HepG2 (cell line): ENCODE measurements around the gene DPYSL3. TPM values are rescaled to one million over a fixed set of nuclear protein-coding genes. Genes with fewer than 3 reads are reported as not detected.

Experiments used
- ATAC-seq: fragments of 200-7000 bp; cut with Tn5 transposase; 3 replicates; pipeline ENCODE4 v1.9.1; 2020; ENCODE audit warnings: mild to moderate bottlenecking, moderate library complexity
- BruUV-seq: library from RNA; stranded (reverse); fragments of 400-500 nt; replicated peaks from 2 replicates; lab custom pipeline; 2021; lab: Mats Ljungman, UMichigan
- CTCF ChIA-PET: fragments of 300-600 bp; formaldehyde crosslinking; extraction: SDS; loops from one replicate; lab custom pipeline; 2021; ENCODE audit warnings: low total read pairs, inconsistent platforms, low intra/inter-chr PET ratio; lab: Yijun Ruan, JAX
- POLR2A ChIA-PET: fragments of 350-600 bp; sonication (Branson Sonifier 250); formaldehyde crosslinking; loops from one replicate; lab custom pipeline; 2020; ENCODE audit warnings: antibody characterized with exemption, inconsistent platforms; lab: Yijun Ruan, JAX
- DNase-seq: peaks from one replicate; pipeline ENCODE4 v3.0.0-alpha.2; 2015; ENCODE audit warnings: low spot score
- FAIRE-seq: peaks from 3 replicates; lab custom pipeline; 2011; peaks lifted over from hg19 to GRCh38; lab: Jason Lieb, UNC
- H2AFZ ChIP-seq: one replicate; pipeline ENCODE4 v1.6.1; 2011; ENCODE audit warnings: low read length, inconsistent platforms
- H3K27ac ChIP-seq: fragments of 300-600 bp; 3 replicates; pipeline ENCODE4 v1.8.0; 2011; ENCODE audit warnings: mixed run types, mild to moderate bottlenecking, mixed read lengths, low read length, inconsistent platforms; ENCODE audit not compliant: insufficient read depth; ENCODE audit errors: extremely low read length
- H3K27me3 ChIP-seq, 2 experiments: fragments of 200-600 bp in 1 of 2; 2 replicates in 1 of 2; 3 replicates in 1 of 2; pipeline versions ENCODE4 v1.6.0 to v1.8.0; 2011; ENCODE audit warnings: low read length in 2 of 2, mild to moderate bottlenecking in 2 of 2, moderate library complexity in 2 of 2, inconsistent platforms in 1 of 2; ENCODE audit not compliant: insufficient read depth in 2 of 2, control insufficient read depth in 1 of 2
- H3K36me3 ChIP-seq, 2 experiments: fragments of 200-600 bp in 1 of 2; replicated peaks in 1 of 2; 2 replicates in 1 of 2; 3 replicates in 1 of 2; pipeline versions ENCODE4 v1.5.1 to v1.8.0; 2011; ENCODE audit warnings: low read length in 2 of 2, inconsistent platforms in 1 of 2; ENCODE audit not compliant: insufficient read depth in 2 of 2, control insufficient read depth in 1 of 2
- H3K4me1 ChIP-seq: 2 replicates; pipeline ENCODE4 v1.5.1; 2012; ENCODE audit warnings: low read length, inconsistent platforms; ENCODE audit not compliant: insufficient read depth
- H3K4me2 ChIP-seq: 2 replicates; pipeline ENCODE4 v1.6.0; 2011; ENCODE audit warnings: low read depth, low read length, inconsistent platforms
- H3K4me3 ChIP-seq, 3 experiments: fragments of 200-600 bp in 1 of 3; sonication (generic), shearing (Covaris generic) in 1 of 3; replicated peaks in 1 of 3; 2 replicates each; pipeline ENCODE4 v1.5.1; 2011 to 2016; ENCODE audit warnings: low read length in 3 of 3, inconsistent platforms in 2 of 3, low read depth in 2 of 3, mild to moderate bottlenecking in 2 of 3, control low read depth in 1 of 3, mixed read lengths in 1 of 3; ENCODE audit not compliant: insufficient read depth in 1 of 3
- H3K79me2 ChIP-seq: one replicate; pipeline ENCODE4 v1.6.1; 2011; ENCODE audit warnings: low read length, inconsistent platforms; ENCODE audit not compliant: insufficient read depth
- H3K9ac ChIP-seq: 2 replicates; pipeline ENCODE4 v1.6.0; 2011; ENCODE audit warnings: mild to moderate bottlenecking, low read depth, low read length, inconsistent platforms; ENCODE audit not compliant: insufficient read depth
- H3K9me3 ChIP-seq: 2 replicates; pipeline ENCODE4 v1.5.1; 2012; ENCODE audit warnings: mild to moderate bottlenecking, low read length
- H4K20me1 ChIP-seq: 2 replicates; pipeline ENCODE4 v1.6.0; 2011; ENCODE audit warnings: inconsistent platforms, mild to moderate bottlenecking, low read length, moderate library complexity; ENCODE audit not compliant: insufficient read depth
- EED ChIP-seq: sonication (generic); formaldehyde crosslinking; IDR thresholded peaks from 2 replicates; pipeline ENCODE4 v1.5.0; 2020; ENCODE audit warnings: mild to moderate bottlenecking, missing genetic modification reagents
- GLI4 ChIP-seq: sonication (generic); formaldehyde crosslinking; IDR thresholded peaks from 2 replicates; pipeline ENCODE4 v1.5.1; 2020; ENCODE audit warnings: missing genetic modification reagents, mild to moderate bottlenecking, moderate library complexity, borderline replicate concordance
- JUNB ChIP-seq: sonication (generic); formaldehyde crosslinking; IDR thresholded peaks from 2 replicates; pipeline ENCODE4 v1.8.0; 2022; ENCODE audit warnings: missing genetic modification reagents, mild to moderate bottlenecking, borderline replicate concordance
- NFE2 ChIP-seq: sonication (generic); formaldehyde crosslinking; IDR thresholded peaks from 2 replicates; pipeline ENCODE4 v1.4.0; 2020; ENCODE audit warnings: missing genetic modification reagents
- NFYB ChIP-seq: sonication (generic); formaldehyde crosslinking; IDR thresholded peaks from 2 replicates; pipeline ENCODE4 v1.4.0; 2020; ENCODE audit warnings: missing genetic modification reagents
- REPIN1 ChIP-seq: sonication (generic); formaldehyde crosslinking; IDR thresholded peaks from 2 replicates; pipeline ENCODE4 v1.8.0; 2022; ENCODE audit warnings: missing genetic modification reagents, low read depth, mild to moderate bottlenecking, borderline replicate concordance
- THAP7 ChIP-seq: sonication (generic); formaldehyde crosslinking; IDR thresholded peaks from 2 replicates; pipeline ENCODE4 v1.8.1; 2023; ENCODE audit warnings: mild to moderate bottlenecking, missing genetic modification reagents
- ZNF224 ChIP-seq: sonication (generic); formaldehyde crosslinking; IDR thresholded peaks from 2 replicates; pipeline ENCODE4 v1.5.0; 2020; ENCODE audit warnings: mild to moderate bottlenecking, missing genetic modification reagents
- ZNF512 ChIP-seq: sonication (generic); formaldehyde crosslinking; IDR thresholded peaks from 2 replicates; pipeline ENCODE4 v1.4.0; 2020; ENCODE audit warnings: mild to moderate bottlenecking, missing genetic modification reagents
- ZNF562 ChIP-seq: sonication (generic); formaldehyde crosslinking; IDR thresholded peaks from 2 replicates; pipeline ENCODE4 v1.8.0; 2022; ENCODE audit warnings: missing genetic modification reagents, borderline replicate concordance
- WGBS: methylation state at CpG from one replicate; pipeline ENCODE4 v1.1.6; 2017; ENCODE audit warnings: low lambda C conversion rate; 5-methylcytosine and 5-hydroxymethylcytosine counted together
- in situ Hi-C: cut with HindIII; loops from 2 replicates; pipeline ENCODE4 v1.10.0; 2017; ENCODE audit warnings: low pct_unique_long_range_greater_than_20kb; ENCODE audit not compliant: extremely low pct_ligation_motif_present
- intact Hi-C: fragments of 100-400 bp; cut with micrococcal nuclease; formaldehyde crosslinking; loops from one replicate; pipeline ENCODE4 v1.10.0; 2022; ENCODE audit not compliant: unreplicated experiment
- polyA plus RNA-seq, 8 experiments: library from polyadenylated mRNA; depleted of rRNA in 3 of 8; stranded (reverse) in 7 of 8; unstranded in 1 of 8; fragments of >200 nt; fragmentation: Illumina TruSeq in 4 of 8; extraction: Trizol in 4 of 8; gene quantifications; 2 replicates each; pipeline versions ENCODE4 v1.2.1 to v1.2.3, GENCODE V29; 2011 to 2016; ENCODE audit warnings: low read depth in 4 of 8, missing spikeins in 1 of 8, mixed read lengths in 1 of 8; ENCODE audit not compliant: insufficient read depth in 1 of 8
- total RNA-seq, 5 experiments: library from RNA; depleted of rRNA; stranded (reverse); fragments of >200 nt; fragmentation: Illumina TruSeq; extraction: Trizol; gene quantifications; 2 replicates each; pipeline ENCODE4 v1.2.3, GENCODE V29; 2016; ENCODE audit warnings: low read depth in 1 of 5
- TF ChIP-seq, protein P1 (sequence below): IDR thresholded peaks from 2 replicates; pipeline ENCODE4 v1.6.1; 2012; ENCODE audit warnings: low read depth, low read length, improper control_type of control experiment
- TF ChIP-seq, protein P2 (sequence below): sonication (generic); formaldehyde crosslinking; IDR thresholded peaks from 2 replicates; pipeline ENCODE4 v1.5.0; 2020; ENCODE audit warnings: missing genetic modification reagents

The DPYSL3 gene
- total and polyA plus RNA-seq, 2 of the 13 experiments (the other 11 are each of a cell fraction or from before 2014, with no cell fraction given), result 0.08 to 0.15 TPM

DNA sequence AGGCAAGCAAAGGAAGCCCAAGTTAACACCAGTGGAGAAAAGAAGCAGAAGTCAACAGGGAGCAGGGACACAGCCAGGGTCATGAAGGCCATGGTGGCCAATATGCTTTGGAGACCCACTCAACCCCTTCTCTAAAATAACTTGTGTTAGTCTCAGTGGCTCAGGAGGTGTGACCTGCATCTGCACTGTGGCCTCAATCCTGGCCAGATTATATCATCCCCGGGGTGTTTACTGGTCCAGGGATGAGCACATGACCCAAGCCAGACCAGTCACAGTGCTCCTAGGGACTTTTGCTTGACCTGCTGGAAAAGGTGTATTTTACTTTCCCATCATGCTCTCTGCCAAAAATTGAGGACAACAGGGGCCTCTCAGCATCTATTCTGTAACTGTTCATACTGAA lies 105.2 kb downstream of the DPYSL3 start (continued):
- TF ChIP-seq, protein P1, sequence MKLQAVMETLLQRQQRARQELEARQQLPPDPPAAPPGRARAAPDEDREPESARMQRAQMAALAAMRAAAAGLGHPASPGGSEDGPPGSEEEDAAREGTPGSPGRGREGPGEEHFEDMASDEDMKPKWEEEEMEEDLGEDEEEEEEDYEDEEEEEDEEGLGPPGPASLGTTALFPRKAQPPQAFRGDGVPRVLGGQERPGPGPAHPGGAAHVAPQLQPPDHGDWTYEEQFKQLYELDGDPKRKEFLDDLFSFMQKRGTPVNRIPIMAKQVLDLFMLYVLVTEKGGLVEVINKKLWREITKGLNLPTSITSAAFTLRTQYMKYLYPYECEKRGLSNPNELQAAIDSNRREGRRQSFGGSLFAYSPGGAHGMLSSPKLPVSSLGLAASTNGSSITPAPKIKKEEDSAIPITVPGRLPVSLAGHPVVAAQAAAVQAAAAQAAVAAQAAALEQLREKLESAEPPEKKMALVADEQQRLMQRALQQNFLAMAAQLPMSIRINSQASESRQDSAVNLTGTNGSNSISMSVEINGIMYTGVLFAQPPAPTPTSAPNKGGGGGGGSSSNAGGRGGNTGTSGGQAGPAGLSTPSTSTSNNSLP, result no peak
- TF ChIP-seq GLI4 (CRISPR knock-in tag), result no peak

DNA sequence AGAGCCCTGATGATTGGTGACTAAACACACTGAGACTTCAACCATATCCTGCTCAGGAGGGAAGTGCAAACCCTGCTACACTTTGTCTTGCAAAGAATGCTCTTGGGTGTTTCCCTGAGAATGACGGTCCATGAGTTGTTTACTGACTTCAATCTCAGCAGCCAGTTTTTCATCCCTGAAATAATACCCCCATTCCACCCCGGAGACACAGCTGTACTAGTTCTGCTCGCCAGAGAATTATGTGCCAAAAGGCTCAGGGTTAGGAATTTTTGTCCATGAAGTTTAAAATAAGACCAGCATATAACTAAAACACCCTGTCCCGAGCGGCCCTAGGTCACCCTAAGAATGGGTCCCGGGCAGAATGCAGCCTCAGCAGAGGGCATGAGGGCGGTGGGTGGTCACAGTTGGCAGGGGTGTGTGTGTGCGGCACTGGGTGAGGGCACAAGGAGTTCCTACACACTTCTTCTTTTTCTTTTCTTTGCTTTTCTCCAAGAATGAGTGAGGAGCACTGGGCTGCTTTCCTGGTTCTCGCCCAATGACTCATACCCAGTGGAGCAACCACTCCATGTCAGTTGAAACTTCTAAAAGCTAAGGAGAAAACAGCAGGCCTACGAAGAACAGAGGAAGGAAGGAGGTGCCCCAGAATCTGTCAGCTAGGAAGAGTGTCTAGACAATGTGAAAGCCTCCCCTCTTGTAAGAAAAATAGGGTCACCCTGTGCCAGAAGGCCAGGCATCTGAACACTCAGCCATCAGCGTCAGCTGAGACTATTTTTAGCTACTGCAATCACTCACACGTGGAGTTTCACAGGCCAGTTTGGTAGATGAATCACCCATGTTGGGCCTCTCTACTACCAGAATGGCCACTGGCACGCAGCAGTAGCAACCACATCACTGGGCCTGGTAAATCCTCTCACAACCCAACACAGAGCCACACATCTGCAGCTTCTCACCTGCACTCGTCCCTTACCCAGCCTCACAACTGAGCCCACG lies 105.9 kb downstream of the DPYSL3 start:
- no peak overlapping the region for H3K4me3 ChIP-seq
- H3K9ac ChIP-seq, result no peak overlapping the region
- no peaks in the 10 kb centered on the region for H3K27me3 ChIP-seq
- CTCF ChIA-PET, result no interaction called here
- H3K36me3 ChIP-seq, result no peaks in the 10 kb centered on the region
- H4K20me1 ChIP-seq, result no peaks in the 10 kb centered on the region
- no peak for FAIRE-seq
- H3K9me3 ChIP-seq, result no peaks in the 10 kb centered on the region
- no peak overlapping the region for H2AFZ ChIP-seq
- intact Hi-C loops (no loop called here), in situ Hi-C loops (no loop called here)
- H3K79me2 ChIP-seq, result no peaks in the 10 kb centered on the region
- no TSS peak for BruUV-seq
- TF ChIP-seq NFE2 (CRISPR knock-in tag), result no peak
- no peak for TF ChIP-seq ZNF224 (CRISPR knock-in tag)
- TF ChIP-seq THAP7 (CRISPR knock-in tag), result no peak
- no peak for TF ChIP-seq NFYB
- no peak for TF ChIP-seq ZNF512 (CRISPR knock-in tag)
- TF ChIP-seq EED (CRISPR knock-in tag), result no peak
- TF ChIP-seq ZNF562 (CRISPR knock-in tag), result no peak
- no peak for TF ChIP-seq REPIN1
- no peak for TF ChIP-seq JUNB
- TF ChIP-seq, protein P2, sequence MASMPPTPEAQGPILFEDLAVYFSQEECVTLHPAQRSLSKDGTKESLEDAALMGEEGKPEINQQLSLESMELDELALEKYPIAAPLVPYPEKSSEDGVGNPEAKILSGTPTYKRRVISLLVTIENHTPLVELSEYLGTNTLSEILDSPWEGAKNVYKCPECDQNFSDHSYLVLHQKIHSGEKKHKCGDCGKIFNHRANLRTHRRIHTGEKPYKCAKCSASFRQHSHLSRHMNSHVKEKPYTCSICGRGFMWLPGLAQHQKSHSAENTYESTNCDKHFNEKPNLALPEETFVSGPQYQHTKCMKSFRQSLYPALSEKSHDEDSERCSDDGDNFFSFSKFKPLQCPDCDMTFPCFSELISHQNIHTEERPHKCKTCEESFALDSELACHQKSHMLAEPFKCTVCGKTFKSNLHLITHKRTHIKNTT (CRISPR knock-in tag), result no peak
- H3K27ac ChIP-seq, result no peak overlapping the region
- no peak overlapping the region for H3K4me2 ChIP-seq
- no peak for ATAC-seq
- no peaks in the 10 kb centered on the region for H3K4me1 ChIP-seq
- WGBS, result 24% methylated on average over 13 of the region's 15 CpGs
- no peak for DNase-seq
- POLR2A ChIA-PET, result no interaction called here
